A549 (cell line): ENCODE data around the gene PLA2G4B. TPM values are rescaled to one million over a fixed set of nuclear protein-coding genes. Genes with fewer than 3 reads are reported as not detected.

Source experiments
- ATAC-seq, 2 experiments: fragments of 200-7000 bp in 1 of 2; fragments of >200 bp in 1 of 2; cut with Nextera tagmentation in 1 of 2; cut with Tn5 transposase in 1 of 2; 3 replicates each; pipeline versions ENCODE4 v1.8.0 to v1.9.1; 2018 to 2020; ENCODE audit warnings: mild to moderate bottlenecking in 1 of 2, moderate library complexity in 1 of 2
- CTCF ChIA-PET: fragments of 300-600 bp; sonication (Branson Sonifier 250); formaldehyde crosslinking; extraction: SDS; loops from one replicate; lab custom pipeline; 2021; ENCODE audit warnings: antibody characterized with exemption, inconsistent platforms; lab: Yijun Ruan, JAX
- POLR2A ChIA-PET: fragments of 350-600 bp; formaldehyde crosslinking; extraction: SDS; loops from one replicate; lab custom pipeline; 2021; ENCODE audit warnings: antibody characterized with exemption, inconsistent platforms; lab: Yijun Ruan, JAX
- DNase-seq, 2 experiments: peaks; one replicate each; pipeline versions ENCODE4 v3.0.0 to v3.0.0-alpha.2; 2011 to 2016; ENCODE audit warnings: low read depth in 1 of 2, low spot score in 1 of 2
- FAIRE-seq: peaks from 2 replicates; lab custom pipeline; 2011; peaks lifted over from hg19 to GRCh38; lab: Jason Lieb, UNC
- H3K27ac ChIP-seq, 2 experiments: fragments of >200 bp; sonication (Bioruptor Twin); formaldehyde crosslinking; 3 replicates each; pipeline ENCODE4 v1.5.1; 2016 to 2017
- H3K4me1 ChIP-seq: fragments of >200 bp; sonication (Bioruptor Twin); formaldehyde crosslinking; 3 replicates; pipeline ENCODE4 v1.6.1; 2016
- H3K4me2 ChIP-seq: fragments of >200 bp; sonication (Bioruptor Twin); formaldehyde crosslinking; 3 replicates; pipeline ENCODE4 v1.6.1; 2016
- H3K4me3 ChIP-seq: fragments of >200 bp; sonication (Bioruptor Twin); formaldehyde crosslinking; 3 replicates; pipeline ENCODE4 v1.5.1; 2016
- H3K9me3 ChIP-seq: fragments of >200 bp; sonication (Bioruptor Twin); formaldehyde crosslinking; 3 replicates; pipeline ENCODE4 v1.6.1; 2016
- CBX2 ChIP-seq: fragments of 200-600 bp; sonication (generic); IDR thresholded peaks from 2 replicates; pipeline ENCODE4 v1.6.1; 2016; ENCODE audit warnings: low read depth, mild to moderate bottlenecking, borderline replicate concordance
- CHD2 ChIP-seq: fragments of 150-350 bp; IDR thresholded peaks from 2 replicates; pipeline ENCODE4 v1.6.1; 2014; ENCODE audit warnings: low read length; ENCODE audit not compliant: partially characterized antibody
- EHMT2 ChIP-seq: fragments of 200-600 bp; sonication (generic); IDR thresholded peaks from 2 replicates; pipeline ENCODE4 v1.6.1; 2016; ENCODE audit warnings: antibody characterized with exemption, low read depth, mild to moderate bottlenecking, moderate library complexity
- FOSB ChIP-seq: fragments of 250-450 bp; sonication (Bioruptor Pico); IDR thresholded peaks from 2 replicates; pipeline ENCODE4 v1.5.0; 2020; ENCODE audit warnings: mild to moderate bottlenecking, moderate library complexity
- FOSL2 ChIP-seq, 2 experiments: fragments of 450-650 bp in 1 of 2; fragments of >200 bp in 1 of 2; sonication (Bioruptor Twin) in 1 of 2; formaldehyde crosslinking; IDR thresholded peaks; 2 replicates each; pipeline versions ENCODE4 v1.5.0 to v1.6.1; 2016 to 2020; ENCODE audit warnings: mild to moderate bottlenecking in 1 of 2, moderate library complexity in 1 of 2
- HES2 ChIP-seq: fragments of >200 bp; sonication (Bioruptor Twin); formaldehyde crosslinking; IDR thresholded peaks from 2 replicates; pipeline ENCODE4 v1.6.1; 2016
- HMGXB4 ChIP-seq: fragments of 250-450 bp; sonication (Bioruptor Pico); IDR thresholded peaks from 2 replicates; pipeline ENCODE4 v1.5.0; 2021; ENCODE audit warnings: mild to moderate bottlenecking, moderate library complexity, borderline replicate concordance
- JUNB ChIP-seq: fragments of >200 bp; sonication (Bioruptor Twin); formaldehyde crosslinking; IDR thresholded peaks from 2 replicates; pipeline ENCODE4 v1.6.1; 2016
- KDM1A ChIP-seq: fragments of 200-600 bp; sonication (generic); IDR thresholded peaks from 2 replicates; pipeline ENCODE4 v1.6.1; 2016; ENCODE audit warnings: low read depth, mild to moderate bottlenecking
- MAZ ChIP-seq: fragments of 150-350 bp; IDR thresholded peaks from 2 replicates; pipeline ENCODE4 v1.6.1; 2014; ENCODE audit warnings: antibody characterized with exemption, low read depth, low read length, borderline replicate concordance
- MYC ChIP-seq: IDR thresholded peaks from 2 replicates; pipeline ENCODE4 v1.6.1; 2012; ENCODE audit warnings: mild to moderate bottlenecking, inconsistent platforms, low read length, improper control_type of control experiment, borderline replicate concordance
- NFE2L2 ChIP-seq: fragments of 150-350 bp; conservative IDR thresholded peaks from 2 replicates; pipeline ENCODE4 v1.6.1; 2014; ENCODE audit warnings: low read length
- NPAS2 ChIP-seq: fragments of 250-450 bp; sonication (Bioruptor Pico); IDR thresholded peaks from 2 replicates; pipeline ENCODE4 v1.8.0; 2022; ENCODE audit warnings: mild to moderate bottlenecking, moderate library complexity, borderline replicate concordance
- PBX3 ChIP-seq: IDR thresholded peaks from 2 replicates; pipeline ENCODE4 v1.6.1; 2012
- PHF8 ChIP-seq: fragments of 200-600 bp; sonication (generic); IDR thresholded peaks from 2 replicates; pipeline ENCODE4 v1.6.1; 2016; ENCODE audit warnings: low read depth, mild to moderate bottlenecking, antibody characterized with exemption, moderate library complexity, borderline replicate concordance
- POLR2A ChIP-seq: IDR thresholded peaks from 2 replicates; pipeline ENCODE4 v1.6.1; 2012; ENCODE audit warnings: mild to moderate bottlenecking, low read length
- RNF2 ChIP-seq: fragments of 200-600 bp; sonication (generic); IDR thresholded peaks from 2 replicates; pipeline ENCODE4 v1.6.1; 2016; ENCODE audit warnings: low read depth, mild to moderate bottlenecking, antibody characterized with exemption, moderate library complexity, borderline replicate concordance
- SMC3 ChIP-seq: fragments of >200 bp; sonication (Bioruptor Twin); formaldehyde crosslinking; IDR thresholded peaks from 3 replicates; pipeline ENCODE4 v1.6.1; 2018; ENCODE audit warnings: inconsistent platforms
- SREBF2 ChIP-seq: fragments of 450-650 bp; IDR thresholded peaks from 2 replicates; pipeline ENCODE4 v1.6.1; 2014; ENCODE audit warnings: mild to moderate bottlenecking, moderate library complexity
- TFCP2L1 ChIP-seq: fragments of 250-450 bp; sonication (Bioruptor Pico); IDR thresholded peaks from 2 replicates; pipeline ENCODE4 v1.5.0; 2021; ENCODE audit warnings: mild to moderate bottlenecking
- TP53 ChIP-seq: fragments of 250-450 bp; sonication (Bioruptor Pico); IDR thresholded peaks from 2 replicates; pipeline ENCODE4 v1.5.0; 2021; ENCODE audit warnings: mild to moderate bottlenecking, moderate library complexity
- ZC3H11A ChIP-seq: fragments of 450-650 bp; IDR thresholded peaks from 2 replicates; pipeline ENCODE4 v1.6.1; 2014; ENCODE audit warnings: antibody characterized with exemption, mild to moderate bottlenecking
- ZNF302 ChIP-seq: fragments of 250-450 bp; sonication (Bioruptor Pico); IDR thresholded peaks from 2 replicates; pipeline ENCODE4 v1.9.0; 2021; ENCODE audit warnings: inconsistent platforms, mild to moderate bottlenecking, moderate library complexity
- WGBS: methylation state at CpG from one replicate; pipeline ENCODE4 v1.1.6; 2017; ENCODE audit errors: missing lambda C conversion rate; 5-methylcytosine and 5-hydroxymethylcytosine counted together
- polyA plus RNA-seq, 4 experiments: library from polyadenylated mRNA; depleted of rRNA in 3 of 4; stranded (reverse); fragments of >200 nt; fragmentation: RNase III in 1 of 4; extraction: RNeasy Plus Mini Kit Qiagen cat#74134 plus additional on column Dnase treatment in 1 of 4; gene quantifications; 2 replicates in 3 of 4; 3 replicates in 1 of 4; pipeline ENCODE4 v1.2.3, GENCODE V29; 2011 to 2017

Gene PLA2G4B
- polyA plus RNA-seq, 2 of the 4 experiments (the other 2 are of a cell fraction), result 2.2 to 2.6 TPM

DNA sequence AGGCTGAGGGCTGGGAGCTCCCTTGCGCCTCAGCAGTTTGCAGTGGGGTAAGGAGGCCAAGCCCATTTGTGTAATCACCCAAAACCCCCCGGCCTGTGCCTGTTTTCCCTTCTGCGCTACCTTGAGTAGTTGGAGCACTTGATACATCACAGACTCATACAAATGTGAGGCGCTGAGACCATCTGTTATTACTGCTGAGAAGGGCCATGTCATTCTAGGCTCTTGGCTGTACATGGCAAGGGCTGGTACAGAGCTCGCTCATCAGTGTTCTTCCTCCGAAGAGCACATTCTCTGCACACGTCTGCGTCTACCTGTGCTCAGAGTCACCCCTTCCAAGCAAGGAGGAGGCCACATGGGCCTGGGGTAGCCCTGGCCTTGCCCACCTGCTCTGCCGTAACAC lies 9.3 kb downstream of the PLA2G4B start (continued):
- TF ChIP-seq CBX2 (no peak), TFCP2L1 (CRISPR knock-in tag) (no peak)

DNA sequence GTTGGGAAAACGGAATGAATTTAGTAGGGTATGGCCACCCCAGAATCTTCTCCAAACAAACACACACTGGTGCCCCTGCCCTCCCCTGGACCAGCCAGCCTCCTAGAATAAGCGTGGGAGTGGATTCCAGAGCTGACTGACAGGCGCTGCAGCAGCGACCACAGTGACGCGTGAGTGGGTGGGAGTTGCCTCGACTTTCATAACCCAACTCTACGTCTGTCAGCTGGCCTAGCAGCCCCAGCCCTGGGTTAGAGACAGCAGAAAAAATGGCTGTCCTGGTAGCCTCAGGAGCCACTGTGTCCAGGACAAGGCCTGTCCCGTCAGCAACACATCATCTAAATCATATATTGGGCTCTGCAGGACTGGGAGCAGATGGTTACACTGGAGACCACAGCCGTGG lies 10.0 kb downstream of the PLA2G4B start:
- H3K4me2 ChIP-seq, result no peak overlapping the region
- FAIRE-seq, result no peak
- ATAC-seq, result no peak

GRCh38 chr15:41849204-41849603 lies 10.6 kb downstream of the PLA2G4B start:
- no peaks in the 10 kb centered on the region for H3K4me1 ChIP-seq
- ATAC-seq (no peak), DNase-seq (no peak), FAIRE-seq (no peak)
- 80% methylated on average over 6 of the region's 6 CpGs for WGBS
- ChIA-PET CTCF (no interaction called here), POLR2A (no interaction called here)
- H3K4me3 ChIP-seq, result no peak overlapping the region
- TF ChIP-seq FOSB, result no peak
- TF ChIP-seq MAZ, result no peak
- no peak for TF ChIP-seq SMC3
- no peak for TF ChIP-seq RNF2
- no peak for TF ChIP-seq EHMT2
- no peak for TF ChIP-seq HMGXB4 (CRISPR knock-in tag)
- TF ChIP-seq TP53, result no peak
- no peak for TF ChIP-seq FOSL2 (IDR thresholded peaks at IDR 0.05)
- no peak for TF ChIP-seq FOSL2 (CRISPR knock-in tag; IDR thresholded peaks at IDR 0.05)
- TF ChIP-seq CHD2, result no peak
- TF ChIP-seq KDM1A, result no peak
- no peak for TF ChIP-seq PHF8
- H3K27ac ChIP-seq, result no peak overlapping the region
- no peak overlapping the region for H3K4me2 ChIP-seq
- H3K9me3 ChIP-seq, result no peaks in the 10 kb centered on the region

More for the DNA sequence above, 10.0 kb downstream of the PLA2G4B start:
- Histone ChIP-seq H3K27ac (no peak overlapping the region), H3K9me3 (no peaks in the 10 kb centered on the region), H3K4me3 (no peak overlapping the region), H3K4me1 (no peaks in the 10 kb centered on the region)
- TF ChIP-seq ZNF302 (CRISPR knock-in tag) (no peak), SMC3 (no peak), ZC3H11A (no peak), JUNB (no peak), NFE2L2 (no peak), NPAS2 (CRISPR knock-in tag) (no peak), PHF8 (no peak), EHMT2 (no peak), HES2 (no peak), POLR2A (no peak), CHD2 (no peak), MYC (no peak), MAZ (no peak), PBX3 (no peak), SREBF2 (no peak)
- WGBS, result 83% methylated on average over 9 of the region's 10 CpGs
- ChIA-PET POLR2A (no interaction called here), CTCF (interaction anchor here (1.3 kb wide), 1 partner anchor 38 kb away, joined by 4 read pairs; no protein-coding TSS in a partner anchor)
- no peak for DNase-seq
